Smooth muscle cell (in vitro differentiated cells): ENCODE data around the gene DGKI. TPM values are rescaled to one million over a fixed set of nuclear protein-coding genes. Genes with fewer than 3 reads are reported as not detected.

ENCODE experiments used
- DNase-seq: peaks from one replicate; lab custom pipeline; 2025; ENCODE audit not compliant: unreplicated experiment; lab: John Stamatoyannopoulos, UW
- H2AFZ ChIP-seq: fragments of 200-600 bp; sonication (generic); 2 replicates; pipeline ENCODE4 v1.6.0; 2016; ENCODE audit warnings: antibody characterized with exemption, low read depth, mild to moderate bottlenecking
- H3F3A ChIP-seq: fragments of 200-600 bp; sonication (generic); 2 replicates; pipeline ENCODE4 v1.6.0; 2017; ENCODE audit warnings: antibody characterized with exemption, low read depth
- H3K27ac ChIP-seq: fragments of 200-600 bp; sonication (generic); 2 replicates; pipeline ENCODE4 v1.5.1; 2016; ENCODE audit warnings: low read depth, mild to moderate bottlenecking
- H3K27me3 ChIP-seq: fragments of 200-600 bp; sonication (generic); 2 replicates; pipeline ENCODE4 v1.6.1; 2016; ENCODE audit warnings: low read depth, mild to moderate bottlenecking
- H3K36me3 ChIP-seq: fragments of 200-600 bp; sonication (generic); 2 replicates; pipeline ENCODE4 v1.5.1; 2016; ENCODE audit warnings: low read depth
- H3K4me1 ChIP-seq: fragments of 200-600 bp; sonication (generic); 2 replicates; pipeline ENCODE4 v1.5.1; 2016; ENCODE audit warnings: low read depth
- H3K4me2 ChIP-seq: fragments of 200-600 bp; sonication (generic); 2 replicates; pipeline ENCODE4 v1.6.0; 2016; ENCODE audit warnings: mild to moderate bottlenecking
- H3K4me3 ChIP-seq: fragments of 200-600 bp; sonication (generic); 2 replicates; pipeline ENCODE4 v1.5.1; 2016; ENCODE audit warnings: mild to moderate bottlenecking
- H3K79me2 ChIP-seq: fragments of 200-600 bp; sonication (generic); 2 replicates; pipeline ENCODE4 v1.6.0; 2016; ENCODE audit warnings: low read depth, mild to moderate bottlenecking
- H3K9ac ChIP-seq: fragments of 200-600 bp; sonication (generic); 2 replicates; pipeline ENCODE4 v1.6.0; 2016; ENCODE audit warnings: low read depth
- H3K9me3 ChIP-seq: fragments of 200-600 bp; sonication (generic); replicated peaks from 2 replicates; pipeline ENCODE4 v1.5.1; 2016; ENCODE audit warnings: low read depth
- H4K20me1 ChIP-seq: fragments of 200-600 bp; sonication (generic); 2 replicates; pipeline ENCODE4 v1.6.0; 2016; ENCODE audit warnings: low read depth
- WGBS: methylation state at CpG from one replicate; pipeline ENCODE4 v1.1.7; 2016; ENCODE audit warnings: low lambda C conversion rate; 5-methylcytosine and 5-hydroxymethylcytosine counted together
- polyA plus RNA-seq: library from polyadenylated mRNA; unstranded; fragments of >200 nt; fragmentation: Nextera tagmentation; extraction: Ambion mirVana; gene quantifications from 2 replicates; pipeline ENCODE4 v1.2.1, GENCODE V29; 2016
- total RNA-seq: library from RNA; depleted of rRNA; stranded (reverse); fragments of >200 nt; gene quantifications from 2 replicates; pipeline ENCODE4 v1.2.3, GENCODE V29; 2014
- TF ChIP-seq, protein P1 (sequence below): fragments of 200-600 bp; sonication (generic); IDR thresholded peaks from 2 replicates; pipeline ENCODE4 v1.5.1; 2017; ENCODE audit warnings: borderline replicate concordance, mild to moderate bottlenecking, antibody characterized with exemption; ENCODE audit not compliant: insufficient read depth, poor library complexity, severe bottlenecking

Gene DGKI
- total and polyA plus RNA-seq, 2 experiments from 2014 or later: 2.5 to 6.2 TPM

DNA sequence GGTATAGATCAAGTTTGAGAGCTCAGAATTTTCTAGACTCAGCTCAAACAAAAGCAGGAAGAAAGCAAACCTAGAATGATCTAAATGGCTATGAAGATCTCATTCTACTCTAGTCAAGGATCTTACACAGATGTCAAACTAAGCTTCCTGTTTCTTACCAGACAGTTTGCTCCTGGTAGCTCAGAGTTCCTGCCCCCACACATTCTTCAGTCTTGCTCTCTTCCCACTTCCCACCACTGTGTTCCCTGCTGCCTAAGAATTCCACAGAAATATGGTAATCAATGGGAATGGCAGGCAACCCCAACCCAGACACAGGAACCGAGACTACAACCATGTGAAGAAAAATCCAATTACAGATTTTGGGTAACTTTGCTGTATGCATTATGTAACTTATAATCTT, 369.8 kb downstream of the DGKI start:
- Histone ChIP-seq H3K4me3 (no peak overlapping the region), H3K9ac (no peak overlapping the region), H2AFZ (peak overlapping the region; percentile 64), H3K27ac (peak overlapping the region; percentile 94), H3K9me3 (no peaks in the 10 kb centered on the region), H3K36me3 (no peaks in the 10 kb centered on the region), H3F3A (peaks cover 9% of the 10 kb centered on the region), H4K20me1 (no peaks in the 10 kb centered on the region), H3K4me2 (peak overlapping the region; percentile 47), H3K27me3 (no peaks in the 10 kb centered on the region), H3K4me1 (peaks cover 6% of the 10 kb centered on the region), H3K79me2 (no peaks in the 10 kb centered on the region)
- WGBS: 41% methylated on average over 1 of the region's 1 CpG
- TF ChIP-seq, protein P1, sequence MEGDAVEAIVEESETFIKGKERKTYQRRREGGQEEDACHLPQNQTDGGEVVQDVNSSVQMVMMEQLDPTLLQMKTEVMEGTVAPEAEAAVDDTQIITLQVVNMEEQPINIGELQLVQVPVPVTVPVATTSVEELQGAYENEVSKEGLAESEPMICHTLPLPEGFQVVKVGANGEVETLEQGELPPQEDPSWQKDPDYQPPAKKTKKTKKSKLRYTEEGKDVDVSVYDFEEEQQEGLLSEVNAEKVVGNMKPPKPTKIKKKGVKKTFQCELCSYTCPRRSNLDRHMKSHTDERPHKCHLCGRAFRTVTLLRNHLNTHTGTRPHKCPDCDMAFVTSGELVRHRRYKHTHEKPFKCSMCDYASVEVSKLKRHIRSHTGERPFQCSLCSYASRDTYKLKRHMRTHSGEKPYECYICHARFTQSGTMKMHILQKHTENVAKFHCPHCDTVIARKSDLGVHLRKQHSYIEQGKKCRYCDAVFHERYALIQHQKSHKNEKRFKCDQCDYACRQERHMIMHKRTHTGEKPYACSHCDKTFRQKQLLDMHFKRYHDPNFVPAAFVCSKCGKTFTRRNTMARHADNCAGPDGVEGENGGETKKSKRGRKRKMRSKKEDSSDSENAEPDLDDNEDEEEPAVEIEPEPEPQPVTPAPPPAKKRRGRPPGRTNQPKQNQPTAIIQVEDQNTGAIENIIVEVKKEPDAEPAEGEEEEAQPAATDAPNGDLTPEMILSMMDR: no peak
- DNase-seq: no peak

DNA sequence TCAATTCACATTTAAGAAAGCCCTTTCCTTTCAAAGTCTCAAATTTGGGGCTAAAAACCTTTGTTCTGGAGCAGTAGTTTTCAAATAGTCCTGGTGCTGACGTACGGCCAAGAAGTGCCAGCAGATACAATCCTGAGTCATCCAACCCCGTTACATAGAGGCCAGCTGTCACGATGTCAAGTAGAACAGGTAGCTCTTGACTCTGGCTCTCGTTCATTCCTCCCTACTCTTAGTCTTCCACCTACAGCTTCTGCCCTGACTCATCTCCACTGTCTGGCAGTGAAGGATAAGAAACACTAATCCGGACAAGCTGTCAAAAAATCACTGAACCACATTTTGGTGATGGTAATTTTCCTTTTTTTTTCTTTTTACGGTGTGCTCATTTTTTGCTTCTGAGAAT, 370.8 kb downstream of the DGKI start:
- Histone ChIP-seq H3K4me1 (peaks cover 6% of the 10 kb centered on the region), H3K9ac (peak overlapping the region; percentile 70), H3K27ac (peak overlapping the region; percentile 94), H3K27me3 (no peaks in the 10 kb centered on the region), H3K4me2 (peak overlapping the region; percentile 47), H3K4me3 (no peak overlapping the region), H2AFZ (peak overlapping the region; percentile 61), H3K36me3 (no peaks in the 10 kb centered on the region), H4K20me1 (no peaks in the 10 kb centered on the region), H3K79me2 (no peaks in the 10 kb centered on the region), H3K9me3 (no peaks in the 10 kb centered on the region), H3F3A (peaks cover 9% of the 10 kb centered on the region)
- TF ChIP-seq, protein P1: no peak
- 43% methylated on average over 7 of the region's 7 CpGs for WGBS
- DNase-seq: no peak

DNA sequence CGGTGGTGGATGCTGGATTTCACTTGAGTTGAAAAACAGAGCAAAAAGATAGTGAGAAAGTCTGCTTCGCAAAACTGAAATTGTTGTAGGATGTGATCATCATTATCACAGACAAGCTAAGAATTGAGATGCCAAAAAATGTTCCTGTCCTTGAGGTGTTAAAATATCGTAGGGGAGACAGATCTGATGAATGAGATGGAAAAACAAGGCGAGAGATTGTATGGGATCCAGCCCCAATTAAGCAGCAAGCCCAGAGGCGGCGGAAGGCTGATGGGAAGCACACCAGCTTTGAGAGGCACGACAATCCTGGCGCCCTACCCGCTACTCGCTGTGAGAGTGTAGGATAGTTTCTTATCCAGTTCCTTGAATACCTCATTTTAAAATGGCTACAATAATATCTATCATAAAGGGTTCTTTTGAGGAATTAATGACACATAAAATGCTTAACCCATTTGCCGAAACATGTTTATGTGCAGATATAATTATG, 372.2 kb downstream of the DGKI start:
- Histone ChIP-seq H3K4me3 (no peak overlapping the region), H3K4me2 (no peak overlapping the region), H4K20me1 (no peaks in the 10 kb centered on the region), H3K36me3 (no peaks in the 10 kb centered on the region), H3K9ac (no peak overlapping the region), H3F3A (peaks cover 9% of the 10 kb centered on the region), H3K27ac (no peak overlapping the region), H3K27me3 (no peaks in the 10 kb centered on the region), H3K9me3 (no peaks in the 10 kb centered on the region), H2AFZ (no peak overlapping the region), H3K4me1 (peaks cover 6% of the 10 kb centered on the region), H3K79me2 (no peaks in the 10 kb centered on the region)
- TF ChIP-seq, protein P1: no peak
- 89% methylated on average over 11 of the region's 11 CpGs for WGBS
- DNase-seq: no peak

DNA sequence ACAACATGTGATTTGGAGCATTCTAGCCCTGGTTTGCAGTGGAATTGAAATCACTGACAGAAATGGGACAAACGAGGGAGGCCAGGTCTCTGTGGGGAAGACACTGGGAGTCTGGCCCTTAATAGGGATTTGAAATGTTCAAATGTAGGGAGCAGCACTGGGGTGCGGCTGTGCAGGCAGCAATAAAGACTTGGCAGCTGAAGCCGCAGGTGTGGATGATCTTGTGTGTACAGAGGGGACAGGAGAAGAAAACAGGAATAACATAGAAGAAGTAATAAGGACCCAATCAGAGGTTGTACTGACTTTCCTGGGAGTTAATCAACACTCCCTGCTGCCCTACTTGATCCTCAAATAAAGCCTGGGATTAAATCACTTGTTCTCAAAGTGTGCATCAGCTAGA, 375.6 kb downstream of the DGKI start:
- H3K27me3 ChIP-seq: no peaks in the 10 kb centered on the region
- no peak overlapping the region for H2AFZ ChIP-seq
- H3K9me3 ChIP-seq: no peaks in the 10 kb centered on the region
- H3K4me1 ChIP-seq: peaks cover 6% of the 10 kb centered on the region
- H3K4me3 ChIP-seq: no peak overlapping the region
- no peak overlapping the region for H3K4me2 ChIP-seq
- H3K9ac ChIP-seq: no peak overlapping the region
- no peak overlapping the region for H3K27ac ChIP-seq
- no peak for DNase-seq
- H4K20me1 ChIP-seq: no peaks in the 10 kb centered on the region
- WGBS: 91% methylated on average over 3 of the region's 3 CpGs
- H3K36me3 ChIP-seq: no peaks in the 10 kb centered on the region
- peaks cover 9% of the 10 kb centered on the region for H3F3A ChIP-seq
- no peaks in the 10 kb centered on the region for H3K79me2 ChIP-seq
- TF ChIP-seq, protein P1: no peak
